ENCODE measurements around the gene KMT5B. TPM values are rescaled to one million over a fixed set of nuclear protein-coding genes. Genes with fewer than 3 reads are reported as not detected.
A peak's percentile ranks its signal among the peaks of the same experiment; 100 is the strongest.

KMT5B gene
- total RNA-seq, 1 donor from 2014 or later: 59.4 TPM

DNA sequence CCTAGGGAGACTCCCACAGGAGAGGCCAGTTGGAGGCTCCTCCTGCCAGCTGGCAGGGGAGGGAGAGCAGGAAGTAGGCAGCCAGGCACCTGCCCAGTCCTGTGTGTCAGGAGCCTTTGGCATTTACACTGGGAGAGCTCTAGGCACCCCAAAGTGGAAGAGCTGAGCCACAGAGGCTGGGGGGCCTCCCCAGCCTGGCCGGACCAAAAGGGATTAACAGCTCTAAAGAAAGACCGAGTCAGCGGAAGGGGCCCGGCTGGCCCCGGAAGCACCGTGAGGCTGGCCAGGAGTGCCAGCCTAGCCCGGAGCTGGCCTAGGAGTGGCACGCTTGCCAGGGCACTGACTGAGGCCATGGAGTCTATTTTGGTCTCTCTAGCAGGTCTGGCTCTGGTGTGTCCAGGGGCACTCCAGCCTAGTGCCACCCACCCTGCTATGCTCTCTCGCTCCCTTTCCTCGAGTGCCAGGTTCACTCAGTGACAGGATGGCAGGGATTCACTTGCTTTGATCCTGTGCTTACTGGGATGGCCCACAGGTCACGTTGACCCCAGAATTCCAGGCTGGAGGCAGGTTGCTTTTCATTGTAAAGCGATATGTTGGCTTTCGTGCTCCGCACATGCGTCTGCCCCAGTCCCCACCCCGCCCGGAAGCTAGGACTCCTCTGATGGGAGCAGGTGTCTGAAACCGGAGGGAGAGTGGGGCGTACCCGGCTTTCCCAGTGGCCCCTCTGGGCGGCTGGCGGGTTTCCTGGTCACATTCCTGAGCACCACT, 3.3 kb upstream of the KMT5B start:
- TF ChIP-seq, protein P1, sequence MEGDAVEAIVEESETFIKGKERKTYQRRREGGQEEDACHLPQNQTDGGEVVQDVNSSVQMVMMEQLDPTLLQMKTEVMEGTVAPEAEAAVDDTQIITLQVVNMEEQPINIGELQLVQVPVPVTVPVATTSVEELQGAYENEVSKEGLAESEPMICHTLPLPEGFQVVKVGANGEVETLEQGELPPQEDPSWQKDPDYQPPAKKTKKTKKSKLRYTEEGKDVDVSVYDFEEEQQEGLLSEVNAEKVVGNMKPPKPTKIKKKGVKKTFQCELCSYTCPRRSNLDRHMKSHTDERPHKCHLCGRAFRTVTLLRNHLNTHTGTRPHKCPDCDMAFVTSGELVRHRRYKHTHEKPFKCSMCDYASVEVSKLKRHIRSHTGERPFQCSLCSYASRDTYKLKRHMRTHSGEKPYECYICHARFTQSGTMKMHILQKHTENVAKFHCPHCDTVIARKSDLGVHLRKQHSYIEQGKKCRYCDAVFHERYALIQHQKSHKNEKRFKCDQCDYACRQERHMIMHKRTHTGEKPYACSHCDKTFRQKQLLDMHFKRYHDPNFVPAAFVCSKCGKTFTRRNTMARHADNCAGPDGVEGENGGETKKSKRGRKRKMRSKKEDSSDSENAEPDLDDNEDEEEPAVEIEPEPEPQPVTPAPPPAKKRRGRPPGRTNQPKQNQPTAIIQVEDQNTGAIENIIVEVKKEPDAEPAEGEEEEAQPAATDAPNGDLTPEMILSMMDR (IDR thresholded peaks at IDR 0.05): no peak
- Mint-ChIP-seq H3K9me3 (ENCODE audit: unreplicated experiment) (no peaks in the 10 kb centered on the region), H3K36me3 (ENCODE audit: unreplicated experiment) (no peaks in the 10 kb centered on the region), H3K27me3 (ENCODE audit: unreplicated experiment) (peaks cover 7% of the 10 kb centered on the region), H3K4me1 (ENCODE audit: unreplicated experiment) (peaks cover 19% of the 10 kb centered on the region), H3K4me3 (ENCODE audit: unreplicated experiment) (no peak overlapping the region), H3K27ac (ENCODE audit: unreplicated experiment) (no peak overlapping the region)
- DNase-seq (ENCODE audit: extremely low spot score, unreplicated experiment): no peak

DNA sequence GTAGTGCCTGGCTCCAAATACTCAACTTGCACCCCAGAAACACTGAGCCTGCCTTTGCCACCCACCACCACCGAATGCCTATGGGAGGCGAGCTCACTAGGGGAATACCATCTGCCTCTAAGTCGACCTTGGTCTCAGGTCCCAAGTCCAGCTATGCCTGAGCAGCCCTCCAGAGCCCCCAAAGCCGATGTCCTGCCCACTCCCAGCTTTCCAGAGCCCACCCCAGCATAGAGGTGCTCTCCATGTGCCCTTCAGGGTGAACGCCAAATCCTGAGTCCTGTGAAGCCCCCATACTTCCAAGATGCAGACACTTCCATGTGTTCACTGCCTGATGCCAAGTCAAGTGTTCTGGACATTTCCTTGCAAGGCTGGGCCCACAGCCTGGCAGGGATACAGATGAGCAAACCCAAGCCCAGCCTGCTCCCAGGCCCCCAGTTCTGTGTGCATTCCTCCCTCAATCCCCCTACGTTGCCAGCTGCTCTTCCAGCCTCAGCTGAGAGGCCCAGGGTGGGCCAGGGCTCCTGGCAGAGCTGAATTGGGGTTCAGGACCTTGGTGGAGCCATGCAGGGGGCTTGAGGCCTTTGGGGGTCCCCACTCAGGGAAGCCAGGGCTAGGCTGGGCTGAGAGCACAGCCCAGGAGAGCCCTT, 2.6 kb upstream of the KMT5B start:
- H3K4me3 Mint-ChIP-seq (ENCODE audit: unreplicated experiment): peak overlapping the region; percentile 75
- peaks cover 7% of the 10 kb centered on the region for H3K27me3 Mint-ChIP-seq (ENCODE audit: unreplicated experiment)
- no peaks in the 10 kb centered on the region for H3K9me3 Mint-ChIP-seq (ENCODE audit: unreplicated experiment)
- H3K4me1 Mint-ChIP-seq (ENCODE audit: unreplicated experiment): peaks cover 26% of the 10 kb centered on the region
- DNase-seq (ENCODE audit: extremely low spot score, unreplicated experiment): no peak
- H3K36me3 Mint-ChIP-seq (ENCODE audit: unreplicated experiment): no peaks in the 10 kb centered on the region
- TF ChIP-seq, protein P1 (IDR thresholded peaks at IDR 0.05): no peak
- peak overlapping the region; percentile 71 for H3K27ac Mint-ChIP-seq (ENCODE audit: unreplicated experiment)

DNA sequence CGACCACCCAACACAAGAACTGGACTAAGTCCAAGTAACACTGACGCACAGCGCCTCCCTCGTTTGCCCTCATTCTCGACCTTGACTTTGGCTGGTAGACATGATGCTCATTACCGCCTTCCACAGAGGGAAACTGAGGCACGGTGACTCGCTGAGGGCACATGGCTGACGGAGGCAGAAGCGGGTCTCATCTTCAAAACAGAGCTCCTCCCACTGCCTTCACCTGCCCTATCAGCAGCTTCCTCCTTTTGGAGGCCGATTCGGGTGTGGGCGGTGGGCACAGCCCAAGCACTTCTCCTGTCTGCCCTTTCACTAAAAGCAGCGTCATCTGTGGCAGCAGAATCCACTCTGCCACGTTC, 2.0 kb upstream of the KMT5B start:
- no peaks in the 10 kb centered on the region for H3K36me3 Mint-ChIP-seq (ENCODE audit: unreplicated experiment)
- DNase-seq (ENCODE audit: extremely low spot score, unreplicated experiment): no peak
- peak overlapping the region; percentile 71 for H3K27ac Mint-ChIP-seq (ENCODE audit: unreplicated experiment)
- H3K27me3 Mint-ChIP-seq (ENCODE audit: unreplicated experiment): peaks cover 7% of the 10 kb centered on the region
- H3K4me1 Mint-ChIP-seq (ENCODE audit: unreplicated experiment): peaks cover 32% of the 10 kb centered on the region
- peak overlapping the region; percentile 75 for H3K4me3 Mint-ChIP-seq (ENCODE audit: unreplicated experiment)
- no peaks in the 10 kb centered on the region for H3K9me3 Mint-ChIP-seq (ENCODE audit: unreplicated experiment)
- TF ChIP-seq, protein P1 (IDR thresholded peaks at IDR 0.05): no peak

DNA sequence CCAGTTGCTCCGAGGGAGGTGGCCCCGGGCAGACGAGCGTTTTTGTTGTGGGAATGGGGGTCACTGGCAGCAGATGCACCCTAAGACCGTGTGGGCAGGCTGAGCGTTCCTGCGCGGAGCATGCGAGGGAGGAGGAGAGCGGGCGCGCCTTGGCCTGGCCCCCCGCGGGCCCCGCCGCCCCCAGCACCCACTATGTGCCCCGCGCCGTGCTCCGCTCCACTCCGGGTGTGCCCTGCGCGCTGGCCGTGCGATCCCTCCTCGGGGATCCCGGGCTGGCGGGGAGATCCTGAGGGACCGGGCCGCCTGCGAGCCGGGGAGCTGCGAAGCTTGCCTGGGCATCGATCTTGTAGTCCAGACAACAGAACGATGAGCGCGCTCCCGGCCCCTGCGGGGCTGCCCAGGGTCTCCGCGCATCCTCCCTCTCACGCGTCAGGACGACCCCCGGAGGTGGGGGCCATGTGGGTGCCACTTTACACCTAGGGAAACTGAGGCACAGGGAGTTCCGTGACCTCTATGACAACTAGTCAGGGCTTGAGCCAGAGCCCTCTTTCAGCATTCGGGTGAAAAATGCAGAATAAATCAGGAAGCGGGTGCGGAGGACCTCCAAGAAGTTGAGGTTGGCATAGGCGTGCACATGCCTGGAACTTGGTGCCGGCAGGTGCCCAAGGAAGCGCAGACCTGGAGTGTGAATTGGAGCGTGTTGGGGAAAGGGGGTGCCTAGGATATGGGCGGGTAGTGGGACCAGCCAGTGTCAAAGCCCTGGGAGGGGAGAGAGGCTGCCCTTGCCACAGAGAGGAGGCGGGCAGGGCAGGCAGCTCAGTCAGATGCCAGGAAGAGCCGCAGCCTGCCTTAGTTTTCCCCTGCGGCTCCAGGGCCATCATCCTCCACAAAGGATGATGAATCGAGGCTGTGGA, 1.3 kb upstream of the KMT5B start:
- TF ChIP-seq, protein P1 (IDR thresholded peaks at IDR 0.05): no peak
- Mint-ChIP-seq H3K4me1 (ENCODE audit: unreplicated experiment) (peaks cover 39% of the 10 kb centered on the region), H3K4me3 (ENCODE audit: unreplicated experiment) (peak overlapping the region; percentile 75), H3K36me3 (ENCODE audit: unreplicated experiment) (no peaks in the 10 kb centered on the region), H3K27ac (ENCODE audit: unreplicated experiment) (peak overlapping the region; percentile 27), H3K9me3 (ENCODE audit: unreplicated experiment) (no peaks in the 10 kb centered on the region), H3K27me3 (ENCODE audit: unreplicated experiment) (peaks cover 3% of the 10 kb centered on the region)
- no peak for DNase-seq (ENCODE audit: extremely low spot score, unreplicated experiment)

All from osteocyte (in vitro differentiated cells).